Effector CD4-positive, alpha-beta T cell (primary cell): ENCODE measurements around the gene PARL.
A peak's percentile ranks its signal among the peaks of the same experiment; 100 is the strongest.

Experiments used
- DNase-seq: peaks from one replicate; pipeline ENCODE4 v3.0.0-alpha.2; 2020

Gene PARL

GRCh38 chr3:183845608-183846288 lies 38.9 kb downstream of the PARL start:
- no peak for DNase-seq

GRCh38 chr3:183845090-183845489 lies 39.6 kb downstream of the PARL start:
- DNase-seq: no peak

- no peak for DNase-seq
Observed at GRCh38 chr3:183844606-183845005, 40.1 kb downstream of the PARL start.

- DNase-seq: no peak
Observed at GRCh38 chr3:183839751-183840150, 44.9 kb downstream of the PARL start.

- no peak for DNase-seq
Observed at GRCh38 chr3:183837894-183838293, 46.8 kb downstream of the PARL start.

- no peak for DNase-seq
Observed at GRCh38 chr3:183837390-183837789, 47.3 kb downstream of the PARL start.

GRCh38 chr3:183833516-183833915 lies 51.2 kb downstream of the PARL start:
- no peak for DNase-seq

- DNase-seq: no peak
Observed at GRCh38 chr3:183830187-183830586, 54.5 kb downstream of the PARL start.

- no peak for DNase-seq
Observed at GRCh38 chr3:183829466-183829865, 55.2 kb downstream of the PARL start.

- no peak for DNase-seq
Observed at GRCh38 chr3:183828538-183828870, 56.2 kb downstream of the PARL start.

GRCh38 chr3:183827809-183828537 lies 56.7 kb downstream of the PARL start:
- DNase-seq: no peak

GRCh38 chr3:183826448-183827250 lies 58.0 kb downstream of the PARL start:
- DNase-seq: no peak

- DNase-seq: peak; percentile 11
Observed at GRCh38 chr3:183825456-183826161, 59.1 kb downstream of the PARL start, which contains the start of gene MAP6D1. Gene MAP6D1, minus strand, starts transcription at chr3:183825577. Its CDS starts 30 bp downstream, at chr3:183825547.

- DNase-seq: no peak
Observed at GRCh38 chr3:183824761-183825455, 59.8 kb downstream of the PARL start.

GRCh38 chr3:183823963-183824362 lies 60.7 kb downstream of the PARL start:
- DNase-seq: no peak

- DNase-seq: no peak
Observed at GRCh38 chr3:183822631-183823030, 62.0 kb downstream of the PARL start.

- no peak for DNase-seq
Observed at GRCh38 chr3:183819831-183820230, 64.8 kb downstream of the PARL start.

GRCh38 chr3:183818706-183819624 lies 65.7 kb downstream of the PARL start:
- no peak for DNase-seq

- no peak for DNase-seq
Observed at GRCh38 chr3:183818041-183818620, 66.5 kb downstream of the PARL start.

- DNase-seq: no peak
Observed at GRCh38 chr3:183817639-183818038, 67.0 kb downstream of the PARL start.
